Karpas-422 (cell line): ENCODE results near the gene CD164L2. TPM values are rescaled to one million over a fixed set of nuclear protein-coding genes. Genes with fewer than 3 reads are reported as not detected.

Experiments
- DNase-seq: peaks from one replicate; pipeline ENCODE4 v3.0.0-alpha.2; 2015
- H2AFZ ChIP-seq: fragments of 200-600 bp; sonication (generic); 2 replicates; pipeline ENCODE4 v1.6.1; 2014; ENCODE audit warnings: antibody characterized with exemption, low read length, mixed read lengths
- H3K27ac ChIP-seq: fragments of 200-600 bp; sonication (generic); 2 replicates; pipeline ENCODE4 v1.5.1; 2014; ENCODE audit warnings: mild to moderate bottlenecking, low read length, moderate library complexity
- H3K27me3 ChIP-seq: fragments of 200-600 bp; sonication (generic); 2 replicates; pipeline ENCODE4 v1.6.1; 2014; ENCODE audit warnings: low read length, mixed read lengths
- H3K36me3 ChIP-seq: fragments of 200-600 bp; sonication (generic); 2 replicates; pipeline ENCODE4 v1.6.1; 2014; ENCODE audit warnings: low read length, mixed read lengths; ENCODE audit not compliant: insufficient read depth
- H3K4me1 ChIP-seq: fragments of 200-600 bp; sonication (generic); 2 replicates; pipeline ENCODE4 v1.6.1; 2014; ENCODE audit warnings: mild to moderate bottlenecking, low read length, mixed read lengths
- H3K4me2 ChIP-seq: fragments of 200-600 bp; sonication (generic); 2 replicates; pipeline ENCODE4 v1.6.1; 2014; ENCODE audit warnings: low read length, low read depth, mild to moderate bottlenecking; ENCODE audit not compliant: poor library complexity, severe bottlenecking
- H3K4me3 ChIP-seq: fragments of 200-600 bp; sonication (generic); 2 replicates; pipeline ENCODE4 v1.5.1; 2014; ENCODE audit warnings: mild to moderate bottlenecking, antibody characterized with exemption, low read length, mixed read lengths
- H3K79me2 ChIP-seq: fragments of 200-600 bp; sonication (generic); 2 replicates; pipeline ENCODE4 v1.6.1; 2014; ENCODE audit warnings: mild to moderate bottlenecking, low read length, mixed read lengths
- H3K9ac ChIP-seq: fragments of 200-600 bp; sonication (generic); 2 replicates; pipeline ENCODE4 v1.6.0; 2014; ENCODE audit warnings: low read length
- H3K9me2 ChIP-seq: fragments of 200-600 bp; sonication (generic), shearing (Covaris generic); replicated peaks from 2 replicates; pipeline ENCODE4 v1.6.0; 2014; ENCODE audit warnings: mild to moderate bottlenecking, low read length, moderate library complexity; ENCODE audit not compliant: insufficient read depth
- H3K9me3 ChIP-seq: fragments of 300-700, 200-600 bp; sonication (generic); 2 replicates; pipeline ENCODE4 v1.6.1; 2014; ENCODE audit warnings: low read length, mixed read lengths
- H4K20me1 ChIP-seq: fragments of 200-600 bp; sonication (generic); 2 replicates; pipeline ENCODE4 v1.6.1; 2014; ENCODE audit warnings: mild to moderate bottlenecking, antibody characterized with exemption, low read length, low read depth; ENCODE audit not compliant: insufficient read depth
- total RNA-seq: library from RNA; depleted of rRNA; stranded (reverse); fragments of >200 nt; shearing (Covaris generic); gene quantifications from 2 replicates; pipeline ENCODE4 v1.2.3, GENCODE V29; 2014; ENCODE audit warnings: low replicate concordance

Gene CD164L2
- total RNA-seq, 1 experiment from 2014 or later = 0.22 TPM

DNA sequence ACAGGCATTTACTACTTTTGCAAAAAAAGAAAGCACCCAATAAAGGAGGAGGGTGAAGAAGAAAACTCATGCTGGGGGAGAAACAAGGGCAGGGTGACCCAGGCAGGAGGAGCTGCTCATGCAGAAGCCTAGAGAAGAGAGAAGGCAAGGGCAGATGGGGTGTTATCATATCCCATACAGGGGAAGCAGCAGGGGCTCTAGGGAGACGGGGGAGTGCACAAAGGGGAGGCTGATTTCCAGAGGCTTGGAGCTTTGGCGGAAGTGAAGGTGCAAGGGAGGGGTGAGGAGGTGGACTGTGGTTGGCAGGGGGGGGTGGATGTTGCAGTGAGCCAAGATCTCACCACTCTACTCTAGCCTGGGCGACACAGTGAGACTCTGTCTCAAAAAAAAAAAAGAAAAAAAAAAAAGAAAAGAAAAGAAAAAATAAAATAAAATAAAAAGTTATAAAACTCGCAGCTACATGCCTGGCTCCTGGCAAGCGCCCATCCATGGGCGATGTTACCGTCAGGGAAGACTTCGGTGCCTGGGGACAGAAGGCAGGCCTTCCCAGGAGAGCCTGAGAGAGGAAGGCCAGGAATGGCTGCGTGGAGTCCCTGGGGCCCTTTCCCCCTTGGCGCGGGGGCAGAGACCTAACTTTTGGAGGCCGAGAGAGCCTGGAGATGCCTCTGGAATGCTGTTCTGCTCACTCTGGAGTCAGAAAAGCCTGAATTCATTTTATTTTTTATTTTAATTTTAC lies 5.2 kb downstream of the CD164L2 start:
- H3K9me2 ChIP-seq = no peaks in the 10 kb centered on the region
- H3K9me3 ChIP-seq = no peaks in the 10 kb centered on the region
- no peaks in the 10 kb centered on the region for H4K20me1 ChIP-seq
- no peak overlapping the region for H3K27ac ChIP-seq
- H3K4me1 ChIP-seq = peaks cover 4% of the 10 kb centered on the region
- DNase-seq = no peak
- no peak overlapping the region for H3K9ac ChIP-seq
- no peak overlapping the region for H3K4me3 ChIP-seq
- H3K27me3 ChIP-seq = no peaks in the 10 kb centered on the region
- H2AFZ ChIP-seq = no peak overlapping the region
- H3K36me3 ChIP-seq = no peaks in the 10 kb centered on the region
- H3K4me2 ChIP-seq = no peak overlapping the region
- no peaks in the 10 kb centered on the region for H3K79me2 ChIP-seq

DNA sequence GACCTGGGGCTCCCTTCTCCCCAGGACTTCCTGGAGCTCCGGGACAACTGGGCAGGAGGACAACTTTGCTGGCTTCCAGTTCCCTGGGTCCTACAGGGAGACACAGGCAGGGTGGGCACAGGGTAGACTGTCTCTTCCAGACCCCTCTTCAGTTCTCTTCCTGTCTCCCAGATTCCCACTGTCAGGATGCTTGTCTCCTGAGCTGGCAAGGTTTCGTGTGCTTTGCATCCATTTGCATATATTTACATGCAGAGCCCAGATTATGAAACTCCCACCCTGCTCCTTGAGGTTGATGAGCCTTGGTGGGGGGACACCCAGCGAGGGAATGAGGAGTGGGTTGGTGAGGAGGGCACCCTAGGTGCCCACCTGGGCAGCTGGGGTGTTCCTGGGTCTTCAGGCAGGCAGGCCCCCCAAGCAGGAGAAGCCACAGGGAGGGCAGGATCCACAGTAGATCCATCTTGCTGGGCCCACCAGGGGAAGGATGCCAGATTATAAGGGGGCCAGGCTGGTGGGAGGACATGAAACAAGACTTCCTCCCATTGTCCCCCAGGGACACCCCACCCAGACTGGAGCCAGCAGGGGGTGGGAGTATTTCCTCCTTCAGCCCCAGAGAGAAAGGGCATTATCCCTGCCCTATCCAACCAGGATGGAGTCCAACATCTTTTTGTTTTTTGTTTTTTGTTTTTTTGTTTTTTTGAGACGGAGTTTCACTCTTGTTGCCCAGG lies 8.6 kb downstream of the CD164L2 start, which contains the start of gene FCN3:
Gene FCN3 (minus strand): TSS at position 463 of the 725 bp plus-strand sequence. CDS start 6 bp downstream, at position 457.
- DNase-seq = no peak
- no peak within 1 kb of the TSS for H2AFZ ChIP-seq
- H3K27ac ChIP-seq = no peak within 1 kb of the TSS
- H3K36me3 ChIP-seq = no peaks in the 10 kb centered on the region
- no peak within 1 kb of the TSS for H3K9ac ChIP-seq
- no peaks in the 10 kb centered on the region for H3K79me2 ChIP-seq
- no peaks in the 10 kb centered on the region for H3K27me3 ChIP-seq
- H3K4me1 ChIP-seq = peaks cover 4% of the 10 kb centered on the region
- H3K4me2 ChIP-seq = no peak within 1 kb of the TSS
- no peak within 1 kb of the TSS for H3K4me3 ChIP-seq
- H4K20me1 ChIP-seq = no peaks in the 10 kb centered on the region
- H3K9me3 ChIP-seq = no peaks in the 10 kb centered on the region
- H3K9me2 ChIP-seq = no peaks in the 10 kb centered on the region

DNA sequence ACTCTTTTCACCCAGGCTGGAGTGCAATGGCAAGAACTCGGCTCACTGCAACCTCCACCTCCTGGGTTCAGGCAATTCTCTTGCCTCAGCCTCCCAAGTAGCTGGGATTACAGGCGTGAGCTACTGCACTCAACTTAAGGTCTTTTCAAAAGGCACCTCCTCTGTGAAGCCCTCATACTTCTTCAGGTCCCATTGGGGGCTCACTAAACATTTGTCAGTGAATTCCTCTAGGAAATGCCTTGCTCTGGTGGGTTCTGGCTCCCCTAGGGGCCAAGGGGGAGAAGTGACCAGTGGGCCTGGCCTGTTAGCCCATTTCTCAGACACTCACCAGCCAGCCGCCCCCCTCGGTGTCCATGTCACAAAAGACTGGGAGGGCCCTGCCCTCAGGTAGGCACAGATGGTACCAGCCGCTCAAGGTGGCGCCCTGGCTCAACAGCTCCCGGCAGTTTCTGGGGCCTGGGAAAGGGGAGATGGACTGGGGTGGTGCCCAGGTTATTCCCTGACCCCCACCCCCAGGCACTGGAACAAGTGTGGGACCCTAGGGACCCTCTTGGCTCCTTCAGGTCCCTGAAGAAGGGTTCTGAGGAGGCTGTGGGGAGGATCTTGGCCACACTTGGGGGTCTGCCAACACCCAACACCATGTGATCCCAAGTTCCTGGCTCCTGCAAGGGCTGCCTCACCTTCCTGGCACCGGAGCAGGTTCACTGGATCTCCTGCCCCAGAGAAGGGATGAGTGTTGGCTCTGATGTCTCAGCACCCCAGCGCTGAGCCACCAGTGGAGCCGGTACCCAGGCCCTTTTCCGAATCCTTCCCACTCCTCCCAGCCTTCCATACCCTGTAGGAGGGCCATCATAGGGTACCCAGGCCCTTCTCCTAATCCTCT lies 10.1 kb downstream of the CD164L2 start:
- DNase-seq = no peak
- peaks cover 4% of the 10 kb centered on the region for H3K4me1 ChIP-seq
- H3K36me3 ChIP-seq = no peaks in the 10 kb centered on the region
- no peaks in the 10 kb centered on the region for H4K20me1 ChIP-seq
- no peak overlapping the region for H3K4me3 ChIP-seq
- H2AFZ ChIP-seq = no peak overlapping the region
- H3K27me3 ChIP-seq = no peaks in the 10 kb centered on the region
- H3K4me2 ChIP-seq = no peak overlapping the region
- no peaks in the 10 kb centered on the region for H3K9me3 ChIP-seq
- H3K9me2 ChIP-seq = no peaks in the 10 kb centered on the region
- no peak overlapping the region for H3K27ac ChIP-seq
- no peaks in the 10 kb centered on the region for H3K79me2 ChIP-seq
- no peak overlapping the region for H3K9ac ChIP-seq

DNA sequence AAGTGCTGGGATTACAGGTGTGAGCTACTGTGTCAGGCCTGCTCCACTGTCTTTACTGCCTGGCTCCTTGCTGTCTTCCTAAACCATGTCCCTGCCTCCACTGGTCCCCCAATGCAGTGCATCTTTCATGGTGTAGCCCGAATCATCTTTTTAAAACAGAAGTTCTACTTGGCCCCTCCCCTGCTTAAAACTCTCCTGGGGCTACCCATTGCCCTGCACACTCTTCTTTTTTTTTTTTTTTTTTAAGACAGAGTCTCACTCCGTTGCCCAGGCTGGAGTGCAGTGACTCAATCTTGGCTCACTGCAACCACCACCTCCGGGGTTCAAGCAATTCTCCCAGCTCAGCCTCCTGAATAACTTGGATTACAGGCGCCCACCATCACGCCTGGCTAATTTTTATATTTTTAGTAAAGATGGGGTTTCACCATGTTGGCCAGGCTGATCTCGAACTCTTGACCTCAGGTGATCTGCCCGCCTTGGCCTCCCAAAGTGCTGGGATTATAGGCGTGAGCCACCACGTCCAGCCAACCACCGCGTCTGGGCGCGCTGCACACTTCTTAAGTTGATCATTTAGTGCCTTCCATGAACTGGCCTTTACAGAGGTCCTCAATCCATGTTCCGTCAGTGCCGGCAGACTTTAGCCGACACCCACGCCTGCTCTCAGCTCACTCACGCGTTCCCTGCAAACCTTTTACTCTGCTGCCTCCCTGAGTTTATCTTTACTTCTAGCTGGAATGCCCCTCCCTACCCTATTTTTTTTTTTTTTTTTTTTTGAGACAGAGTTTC lies 10.9 kb downstream of the CD164L2 start:
- no peak overlapping the region for H3K27ac ChIP-seq
- no peak overlapping the region for H3K4me2 ChIP-seq
- H3K4me1 ChIP-seq = peaks cover 4% of the 10 kb centered on the region
- H3K9me3 ChIP-seq = no peaks in the 10 kb centered on the region
- H3K9ac ChIP-seq = no peak overlapping the region
- no peaks in the 10 kb centered on the region for H3K27me3 ChIP-seq
- H4K20me1 ChIP-seq = no peaks in the 10 kb centered on the region
- H3K36me3 ChIP-seq = no peaks in the 10 kb centered on the region
- no peak for DNase-seq
- H3K4me3 ChIP-seq = no peak overlapping the region
- no peak overlapping the region for H2AFZ ChIP-seq
- H3K79me2 ChIP-seq = no peaks in the 10 kb centered on the region
- no peaks in the 10 kb centered on the region for H3K9me2 ChIP-seq

DNA sequence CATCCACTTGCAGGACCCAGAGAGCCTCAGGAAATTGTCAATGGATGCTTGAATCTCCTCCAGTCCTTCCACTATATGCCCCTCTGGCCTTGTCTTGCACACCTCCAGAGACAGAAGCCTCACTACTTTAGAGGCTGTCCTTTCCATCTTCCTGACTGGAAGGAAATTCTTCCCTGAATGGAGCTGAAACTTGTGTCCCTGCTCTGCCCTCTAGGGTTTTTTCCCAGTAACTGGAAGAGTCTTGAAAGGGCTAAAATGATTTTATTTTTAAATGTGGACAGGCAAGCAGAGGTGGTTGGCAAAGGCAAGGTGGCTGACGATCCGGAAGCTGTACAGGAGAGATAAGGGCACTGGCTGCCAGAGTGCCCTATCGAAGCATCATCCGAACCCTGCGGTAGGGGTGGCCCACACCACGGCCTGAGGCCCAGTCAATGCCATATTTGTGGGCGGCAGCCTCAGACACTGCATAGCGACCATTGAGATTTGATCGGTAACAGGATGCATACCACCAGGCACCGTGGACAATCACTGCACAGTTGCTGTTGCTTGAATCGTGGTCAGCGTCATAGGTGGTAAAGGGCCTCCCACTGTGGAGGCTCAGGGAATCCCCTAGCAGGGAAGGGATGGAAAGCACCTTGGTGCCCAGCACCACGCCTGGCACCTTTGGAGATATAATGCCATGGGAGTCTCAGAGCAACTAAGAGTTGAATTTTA lies 14.1 kb downstream of the CD164L2 start:
- no peak for DNase-seq
- Histone ChIP-seq H3K9me2 (no peaks in the 10 kb centered on the region), H3K79me2 (no peaks in the 10 kb centered on the region), H2AFZ (no peak overlapping the region), H3K4me2 (no peak overlapping the region), H4K20me1 (no peaks in the 10 kb centered on the region), H3K27ac (no peak overlapping the region), H3K9me3 (no peaks in the 10 kb centered on the region), H3K4me1 (peaks cover 19% of the 10 kb centered on the region), H3K27me3 (no peaks in the 10 kb centered on the region), H3K9ac (no peak overlapping the region), H3K4me3 (no peak overlapping the region), H3K36me3 (no peaks in the 10 kb centered on the region)

DNA sequence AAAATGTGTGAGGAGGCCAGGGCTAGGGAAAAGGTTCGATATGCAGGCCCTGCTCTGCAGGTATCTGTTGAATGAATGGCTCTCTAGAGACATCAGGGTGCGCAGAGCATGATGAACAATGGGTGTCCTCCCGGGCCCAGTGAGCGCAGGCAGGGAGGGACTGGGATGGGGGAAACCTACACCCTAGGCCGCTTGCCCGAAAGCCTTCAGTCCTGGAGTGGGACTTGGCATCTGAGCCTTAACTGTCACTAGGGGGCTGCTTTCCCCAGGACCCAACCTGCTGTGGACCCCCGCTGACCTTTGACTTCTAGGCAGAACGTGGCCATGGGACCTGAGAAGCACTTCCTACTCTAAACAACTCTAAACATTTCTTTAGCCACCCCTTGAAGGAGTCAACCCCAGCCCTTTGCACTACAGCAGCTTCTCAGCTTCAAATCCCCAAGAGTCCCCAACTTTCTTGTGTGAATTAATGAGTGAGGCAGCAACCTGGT lies 15.9 kb downstream of the CD164L2 start:
- no peak for DNase-seq
- Histone ChIP-seq H3K9ac (peak overlapping the region; percentile 79), H3K27me3 (no peaks in the 10 kb centered on the region), H2AFZ (peak overlapping the region; percentile 94; the same call in 1 of the 2 replicates), H3K79me2 (no peaks in the 10 kb centered on the region), H3K9me3 (no peaks in the 10 kb centered on the region), H3K27ac (no peak overlapping the region), H3K4me2 (peak overlapping the region; percentile 100), H3K9me2 (no peaks in the 10 kb centered on the region), H3K36me3 (no peaks in the 10 kb centered on the region), H3K4me1 (peaks cover 19% of the 10 kb centered on the region), H4K20me1 (no peaks in the 10 kb centered on the region), H3K4me3 (peak overlapping the region; percentile 82; the same call in 1 of the 2 replicates)
